ENCODE results near the gene LEP. TPM values are rescaled to one million over a fixed set of nuclear protein-coding genes. Genes with fewer than 3 reads are reported as not detected.

LEP gene
- total RNA-seq, 4 donors from 2014 or later: 0.54 to 10.2 (median 4.2) TPM

- DNase-seq (ENCODE audit: low spot score in 2 of 2): peak in 1 of 2 donors; percentile 74
- intact Hi-C loops (cut with DNase I; ENCODE audit: low total_unique reads): no loop called here
- no peak overlapping the region for H3K4me3 ChIP-seq (ENCODE audit: low read depth, poor library complexity, severe bottlenecking)
- 55 to 58% methylated on average over 12 of the region's 12 CpGs for WGBS, 2 donors
- no peak for TF ChIP-seq POLR2A (IDR thresholded peaks at IDR 0.05)
- no peak for TF ChIP-seq CTCF (IDR thresholded peaks at IDR 0.05)
Measured at GRCh38 chr7:128260069-128260795, 19.2 kb downstream of the LEP start.

DNA sequence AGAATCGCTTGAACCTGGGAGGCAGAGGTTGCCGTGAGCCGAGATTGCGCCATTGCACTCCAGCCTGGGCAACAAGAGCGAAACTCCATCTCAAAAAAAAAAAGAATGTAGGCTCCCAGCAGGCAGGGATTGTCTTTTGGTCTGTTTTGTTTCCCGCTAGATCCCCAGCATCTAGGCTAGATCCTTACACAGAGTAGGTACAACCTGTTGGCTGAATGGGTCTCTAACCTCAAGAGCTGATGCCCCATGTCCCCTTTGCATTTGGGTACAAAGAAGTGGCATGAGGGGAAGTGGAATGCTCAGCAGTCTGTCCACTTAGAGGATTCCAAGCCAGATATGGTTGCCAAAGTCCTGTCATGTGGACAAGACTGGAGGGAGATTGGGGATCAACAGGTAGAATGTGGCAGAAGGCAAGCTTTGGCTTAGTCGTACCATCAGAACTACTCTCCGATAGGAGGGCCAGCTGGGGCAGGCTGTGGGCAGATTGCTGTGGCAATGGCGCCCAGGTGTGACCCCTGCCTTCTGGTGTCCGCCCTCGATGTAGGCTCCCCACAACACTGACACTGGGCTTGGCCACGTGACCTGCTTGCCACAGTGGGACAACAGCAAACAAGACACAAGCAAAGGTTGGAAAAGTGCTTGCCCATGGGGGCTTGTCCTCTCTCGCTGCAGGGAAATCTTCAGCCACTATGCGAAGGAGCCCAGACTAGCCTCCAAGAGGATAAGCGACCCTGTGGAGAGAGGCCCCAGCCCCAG is 21.4 kb downstream of the LEP start:
- intact Hi-C loops (cut with DNase I; ENCODE audit: low total_unique reads): no loop called here
- TF ChIP-seq POLR2A (IDR thresholded peaks at IDR 0.05) (no peak), CTCF (IDR thresholded peaks at IDR 0.05) (no peak)
- whole genome bisulfite sequencing, 2 donors: 93 to 94% methylated on average over 15 of the region's 15 CpGs
- no peak overlapping the region for H3K4me3 ChIP-seq (ENCODE audit: low read depth, poor library complexity, severe bottlenecking)
- DNase-seq (ENCODE audit: low spot score in 2 of 2): peak in 1 of 2 donors; percentile 8

GRCh38 chr7:128263420-128263819 is 22.3 kb downstream of the LEP start:
- 69 to 77% methylated on average over 3 of the region's 3 CpGs for WGBS, 2 donors

GRCh38 chr7:128264477-128264876 is 23.4 kb downstream of the LEP start:
- peak in 1 of 2 donors; percentile 40 for DNase-seq (ENCODE audit: low spot score in 2 of 2)
- whole genome bisulfite sequencing, 2 donors: 58 to 68% methylated on average over 2 of the region's 2 CpGs
- H3K4me3 ChIP-seq (ENCODE audit: low read depth, poor library complexity, severe bottlenecking): no peak overlapping the region
- TF ChIP-seq CTCF (IDR thresholded peaks at IDR 0.05) (no peak), POLR2A (IDR thresholded peaks at IDR 0.05) (no peak)
- intact Hi-C loops (cut with DNase I; ENCODE audit: low total_unique reads): no loop called here

More at GRCh38 chr7:128263420-128263819, 22.3 kb downstream of the LEP start:
- DNase-seq (ENCODE audit: low spot score in 2 of 2): no peak
- TF ChIP-seq POLR2A (IDR thresholded peaks at IDR 0.05) (no peak), CTCF (IDR thresholded peaks at IDR 0.05) (no peak)
- no peak overlapping the region for H3K4me3 ChIP-seq (ENCODE audit: low read depth, poor library complexity, severe bottlenecking)
- intact Hi-C loops (cut with DNase I; ENCODE audit: low total_unique reads): no loop called here

DNA sequence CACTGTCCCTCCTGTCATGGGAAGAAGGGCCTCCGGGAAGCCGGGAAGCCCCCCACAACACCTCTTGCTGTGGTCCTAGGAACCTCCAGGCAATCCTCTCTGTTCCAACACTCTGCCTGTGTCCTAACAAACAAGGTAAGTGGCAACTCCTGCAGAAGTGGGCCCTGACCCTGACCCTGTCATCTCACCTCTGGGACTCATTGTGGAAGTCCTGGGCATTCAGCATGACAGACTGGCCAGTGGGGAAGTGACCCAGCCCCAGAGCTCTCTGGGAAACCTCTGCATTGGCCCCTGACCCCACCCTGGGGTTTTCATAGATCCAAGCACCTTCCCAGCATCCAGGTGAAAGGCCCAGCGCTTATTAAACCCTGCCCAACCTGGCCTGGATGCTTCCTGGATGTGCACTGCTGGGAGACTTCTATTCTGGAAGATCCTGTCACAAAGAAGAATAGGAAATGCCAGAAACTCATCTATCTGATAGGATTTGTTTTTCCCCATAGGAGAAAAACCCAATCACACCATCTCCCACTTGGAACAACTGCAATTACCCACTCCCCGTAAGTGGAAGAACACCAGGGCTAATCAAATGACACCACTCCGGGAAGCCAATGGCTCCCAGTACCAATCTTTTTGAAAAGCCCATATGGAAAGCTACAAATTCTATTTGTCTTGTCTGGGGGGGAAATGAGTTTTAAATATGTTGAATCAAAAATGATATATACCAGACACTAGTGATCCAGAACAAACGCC is 24.3 kb downstream of the LEP start:
- intact Hi-C loops (cut with DNase I; ENCODE audit: low total_unique reads): no loop called here
- TF ChIP-seq CTCF (IDR thresholded peaks at IDR 0.05): no peak
- TF ChIP-seq POLR2A (IDR thresholded peaks at IDR 0.05): no peak
- peak in 1 of 2 donors; percentile 60 for DNase-seq (ENCODE audit: low spot score in 2 of 2)
- no peak overlapping the region for H3K4me3 ChIP-seq (ENCODE audit: low read depth, poor library complexity, severe bottlenecking)
- WGBS, 2 donors: 87 to 94% methylated on average over 6 of the region's 6 CpGs
